ENCODE measurements around the gene TMEM272. TPM values are rescaled to one million over a fixed set of nuclear protein-coding genes. Genes with fewer than 3 reads are reported as not detected.

Gene TMEM272
- total and polyA plus RNA-seq, 2 donors from 2014 or later = 0.19 to 0.28 TPM

- H3K27me3 ChIP-seq (ENCODE audit: control insufficient read depth, insufficient read depth, low read length) = no peaks in the 10 kb centered on the region
- no peak for TF ChIP-seq CTCF (IDR thresholded peaks at IDR 0.05; ENCODE audit: borderline replicate concordance, extremely low read depth, insufficient read depth)
- intact Hi-C loops (cut with DNase I) = no loop called here
- no peaks in the 10 kb centered on the region for H3K9me3 ChIP-seq (ENCODE audit: control insufficient read depth in 2 of 3, insufficient read depth in 1 of 3, low read length in 3 of 3)
- FAIRE-seq (no peak), DNase-seq (peak in 2 of 5 donors; percentile 20 to 24)
- no peak overlapping the region for H3K4me3 ChIP-seq (ENCODE audit: low read length in 3 of 3)
- no peak overlapping the region for H3K27ac ChIP-seq (ENCODE audit: low read depth in 2 of 2, low read length in 2 of 2)
- H3K4me1 ChIP-seq (ENCODE audit: control insufficient read depth in 2 of 3, insufficient read depth in 2 of 3, low read depth in 1 of 3, low read length in 3 of 3) = peaks cover 0 to 4% (median 0%) of the 10 kb centered on the region in 3 donors
- no peak overlapping the region for H3K9ac ChIP-seq (ENCODE audit: low read length in 3 of 3)
- no peaks in the 10 kb centered on the region for H3K36me3 ChIP-seq (ENCODE audit: control insufficient read depth in 2 of 3, insufficient read depth in 3 of 3, low read length in 3 of 3)
Observed at GRCh38 chr13:51849145-51850101, 4.4 kb upstream of the TMEM272 start.

DNA sequence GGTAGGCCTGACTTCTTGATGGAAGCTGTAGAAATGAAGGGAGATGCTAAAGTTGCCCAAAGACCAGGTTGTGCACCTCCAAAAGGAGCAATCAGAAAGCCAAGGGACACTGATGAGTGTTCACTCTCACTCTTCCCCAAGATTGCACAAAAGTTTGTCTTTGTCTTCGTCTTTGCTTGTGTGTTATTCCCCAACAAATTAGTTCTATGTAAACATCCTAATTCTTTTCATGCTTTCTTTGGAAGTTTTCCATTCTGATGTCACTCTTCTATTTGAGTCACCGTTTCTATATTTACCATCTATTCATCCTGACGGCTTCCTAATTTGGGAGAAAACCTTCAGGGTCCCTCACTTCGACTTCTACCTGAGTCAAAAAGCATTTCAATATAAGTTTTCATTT lies 3.7 kb upstream of the TMEM272 start:
- TF ChIP-seq CTCF (IDR thresholded peaks at IDR 0.05; ENCODE audit: borderline replicate concordance, extremely low read depth, insufficient read depth) = no peak
- Histone ChIP-seq H3K27me3 (ENCODE audit: control insufficient read depth, insufficient read depth, low read length) (no peaks in the 10 kb centered on the region), H3K9ac (ENCODE audit: low read length in 3 of 3) (no peak overlapping the region), H3K9me3 (ENCODE audit: control insufficient read depth in 2 of 3, insufficient read depth in 1 of 3, low read length in 3 of 3) (no peaks in the 10 kb centered on the region), H3K36me3 (ENCODE audit: control insufficient read depth in 2 of 3, insufficient read depth in 3 of 3, low read length in 3 of 3) (no peaks in the 10 kb centered on the region), H3K27ac (ENCODE audit: low read depth in 2 of 2, low read length in 2 of 2) (no peak overlapping the region), H3K4me1 (ENCODE audit: control insufficient read depth in 2 of 3, insufficient read depth in 2 of 3, low read depth in 1 of 3, low read length in 3 of 3) (peaks cover 0 to 4% (median 0%) of the 10 kb centered on the region in 3 donors), H3K4me3 (ENCODE audit: low read length in 3 of 3) (no peak overlapping the region)
- FAIRE-seq = no peak
- peak in 1 of 5 donors; percentile 7 for DNase-seq
- intact Hi-C loops (cut with DNase I) = no loop called here

GRCh38 chr13:51846756-51847155 lies 1.8 kb upstream of the TMEM272 start:
- Histone ChIP-seq H3K27me3 (ENCODE audit: control insufficient read depth, insufficient read depth, low read length) (no peaks in the 10 kb centered on the region), H3K27ac (ENCODE audit: low read depth in 2 of 2, low read length in 2 of 2) (no peak overlapping the region), H3K9me3 (ENCODE audit: control insufficient read depth in 2 of 3, insufficient read depth in 1 of 3, low read length in 3 of 3) (no peaks in the 10 kb centered on the region), H3K36me3 (ENCODE audit: control insufficient read depth in 2 of 3, insufficient read depth in 3 of 3, low read length in 3 of 3) (no peaks in the 10 kb centered on the region), H3K9ac (ENCODE audit: low read length in 3 of 3) (no peak overlapping the region), H3K4me3 (ENCODE audit: low read length in 3 of 3) (no peak overlapping the region), H3K4me1 (ENCODE audit: control insufficient read depth in 2 of 3, insufficient read depth in 2 of 3, low read depth in 1 of 3, low read length in 3 of 3) (peaks cover 0 to 4% (median 0%) of the 10 kb centered on the region in 3 donors)
- FAIRE-seq (no peak), DNase-seq (no peak)
- no peak for TF ChIP-seq CTCF (IDR thresholded peaks at IDR 0.05; ENCODE audit: borderline replicate concordance, extremely low read depth, insufficient read depth)
- intact Hi-C loops (cut with DNase I) = no loop called here

Data from kidney (tissue), 14 donors.